ENCODE measurements around the gene CUL3. TPM values are rescaled to one million over a fixed set of nuclear protein-coding genes. Genes with fewer than 3 reads are reported as not detected.

The CUL3 gene
- total and polyA plus RNA-seq, 10 of the 15 experiments (the other 5 are each of a cell fraction or from before 2014, with no cell fraction given) = 22.0 to 95.4 (median 53.4) TPM

- intact Hi-C loops (cut with micrococcal nuclease; ENCODE audit: unreplicated experiment) (no loop called here), in situ Hi-C loops (cut with MboI) (no loop called here)
- DNase-seq (ENCODE audit: low read depth, low spot score) (peak; percentile 50), ATAC-seq (peak; percentile 85), FAIRE-seq (no peak)
- H3K4me2 ChIP-seq (ENCODE audit: control insufficient read depth, insufficient read depth) = peak overlapping the region; percentile 52; the same call in 1 of the 2 replicates
- peaks cover 8% of the 10 kb centered on the region for H4K20me1 ChIP-seq (ENCODE audit: control insufficient read depth, insufficient read depth)
- RAD21 ChIA-PET (ENCODE audit: unreplicated experiment) = interaction anchor here (0.7 to 2.8 kb wide), 15 partner anchors 9 to 88 kb away, joined by 3 to 14 read pairs (median 4); partner anchors contain the start of gene CUL3
- H3K9me3 ChIP-seq (replicated peaks; ENCODE audit: control insufficient read depth, insufficient read depth, low read length) = peaks cover 12% of the 10 kb centered on the region
- peaks cover 12% of the 10 kb centered on the region for H3K4me1 ChIP-seq (ENCODE audit: control insufficient read depth, insufficient read depth, low read length)
- WGBS (ENCODE audit: insufficient coverage, insufficient replicate concordance, low lambda C conversion rate, missing lambda C conversion rate) = 15% methylated on average over 7 of the region's 7 CpGs
- H3K27me3 ChIP-seq (replicated peaks in 1 of 2; ENCODE audit: control insufficient read depth in 2 of 2, insufficient read depth in 2 of 2, low read length in 1 of 2) = no peaks in the 10 kb centered on the region
- H3K9ac ChIP-seq (ENCODE audit: control insufficient read depth, insufficient read depth, low read length) = no peak overlapping the region
- H3K4me3 ChIP-seq = peak overlapping the region; percentile 29
- TF ChIP-seq JUNB (IDR thresholded peaks at IDR 0.05) (peak; percentile 47), NFIC (IDR thresholded peaks at IDR 0.05; ENCODE audit: low read depth, low read length) (peak; percentile 47; the same call in 1 of the 2 replicates), HSF1 (IDR thresholded peaks at IDR 0.05; ENCODE audit: low read depth, low read length) (no peak), IKZF2 (IDR thresholded peaks at IDR 0.05) (0 out of 4 replicates have a peak, but pooled peaks have one; percentile 27 to 44), ZNF592 (IDR thresholded peaks at IDR 0.05) (no peak), DPF2 (IDR thresholded peaks at IDR 0.05) (0 out of 2 replicates have a peak, but pooled peaks have one; percentile 31), CHD2 (IDR thresholded peaks at IDR 0.05; ENCODE audit: borderline replicate concordance, low read depth, low read length) (no peak), RBBP5 (conservative IDR thresholded peaks at IDR 0.05) (no peak), CBX5 (IDR thresholded peaks at IDR 0.05; ENCODE audit: low read depth) (0 out of 2 replicates have a peak, but pooled peaks have one; percentile 22), BCLAF1 (IDR thresholded peaks at IDR 0.05) (no peak), MEF2A (IDR thresholded peaks at IDR 0.05; ENCODE audit: insufficient read depth, low read depth, low read length) (peak; percentile 60; the same call in 1 of the 2 replicates), IKZF1 (conservative IDR thresholded peaks at IDR 0.05) (0 out of 2 replicates have a peak, but pooled peaks have one; percentile 15), MEF2B (IDR thresholded peaks at IDR 0.05; ENCODE audit: partially characterized antibody, poor library complexity, severe bottlenecking) (peak; percentile 32), SPI1 (IDR thresholded peaks at IDR 0.05; ENCODE audit: borderline replicate concordance, insufficient read depth, low read depth, low read length) (0 out of 2 replicates have a peak, but pooled peaks have one; percentile 15)
- peaks cover 3% of the 10 kb centered on the region in 2 experiments; a peak in 2 of 4 replicates for H3K36me3 ChIP-seq (ENCODE audit: control insufficient read depth in 2 of 2, insufficient read depth in 2 of 2, low read length in 1 of 2)
- H2AFZ ChIP-seq (ENCODE audit: control insufficient read depth, low read depth, low read length) = no peak overlapping the region
- no TSS peak for BruUV-seq (replicated peaks)
- CTCF ChIA-PET = interaction anchor here (0.8 to 1.8 kb wide), 11 partner anchors 9 to 89 kb away, joined by 3 to 8 read pairs (median 4); partner anchors contain the start of gene CUL3
- peak overlapping the region; percentile 13 for H3K27ac ChIP-seq (ENCODE audit: control insufficient read depth, insufficient read depth)
- peaks cover 94% of the 10 kb centered on the region for H3K79me2 ChIP-seq (ENCODE audit: control insufficient read depth, insufficient read depth, low read length)
- SMC1A ChIA-PET (ENCODE audit: uncharacterized antibody, unreplicated experiment) = interaction anchor here (0.9 to 4.9 kb wide), 17 partner anchors 9 to 72 kb away, joined by 3 to 47 read pairs (median 6); partner anchors contain the start of gene CUL3
- POLR2A ChIA-PET = interaction anchor here (1.0 to 2.0 kb wide), 8 partner anchors 9 to 39 kb away, joined by 3 to 11 read pairs (median 4); no protein-coding TSS in a partner anchor
Observed at GRCh38 chr2:224561234-224562005, 23.7 kb downstream of the CUL3 start.

Measured in GM12878 (cell line).